Testis (tissue), 3 donors: ENCODE measurements around the gene ADAM10. TPM values are rescaled to one million over a fixed set of nuclear protein-coding genes. Genes with fewer than 3 reads are reported as not detected.

Experiments
- DNase-seq: peaks from one replicate; pipeline ENCODE4 v3.0.0-alpha.2; 2019
- H3K27ac ChIP-seq, 2 donors: fragments of 200-600 bp; sonication (generic); one replicate each; pipeline ENCODE4 v1.5.1; 2019
- H3K27me3 ChIP-seq: fragments of 200-600 bp; sonication (generic); one replicate; pipeline ENCODE4 v1.5.1; 2019
- H3K36me3 ChIP-seq: fragments of 200-600 bp; sonication (generic); one replicate; pipeline ENCODE4 v1.5.1; 2017; ENCODE audit warnings: low read depth; ENCODE audit errors: missing control alignments
- H3K4me1 ChIP-seq: fragments of 200-600 bp; sonication (generic); one replicate; pipeline ENCODE4 v1.5.1; 2019
- H3K4me3 ChIP-seq, 2 donors: fragments of 200-600 bp; sonication (generic); one replicate each; pipeline ENCODE4 v1.5.1; 2017 to 2019
- H3K9me3 ChIP-seq: fragments of 200-600 bp; sonication (generic); one replicate; pipeline ENCODE4 v1.5.1; 2017
- POLR2A ChIP-seq: fragments of 450-650 bp; IDR thresholded peaks from one replicate; pipeline ENCODE4 v1.6.1; 2017; ENCODE audit warnings: antibody characterized with exemption, mild to moderate bottlenecking, moderate library complexity
- WGBS, 2 donors: methylation state at CpG; one replicate each; pipeline ENCODE4 v1.1.5; 2018; 5-methylcytosine and 5-hydroxymethylcytosine counted together
- intact Hi-C: fragments of 100-400 bp; cut with DNase I; formaldehyde crosslinking; loops from one replicate; pipeline ENCODE4 v1.15.1; 2023; ENCODE audit warnings: low total_unique reads
- polyA plus RNA-seq: library from polyadenylated mRNA; stranded (reverse); fragments of 350-450 nt; fragmentation: Illumina TruSeq; extraction: RNeasy Lipid Tissue Mini Kit (QIAGEN cat#74804); gene quantifications from one replicate; pipeline ENCODE4 v1.2.3, GENCODE V29; 2014; ENCODE audit warnings: low read depth, low replicate concordance; ENCODE audit not compliant: insufficient read depth
- total RNA-seq, 2 donors: library from RNA; depleted of rRNA; stranded (reverse); fragments of >200 nt; gene quantifications; one replicate each; pipeline ENCODE4 v1.2.3, GENCODE V29; 2016
- TF ChIP-seq, protein P1 (sequence below), 3 experiments: fragments of 450-650 bp in 2 of 3; fragments of 200-600 bp in 1 of 3; sonication (generic) in 1 of 3; IDR thresholded peaks; one replicate each; pipeline ENCODE4 v1.5.1; 2016 to 2019; ENCODE audit warnings: antibody characterized with exemption in 3 of 3, mild to moderate bottlenecking in 2 of 3, moderate library complexity in 1 of 3

The ADAM10 gene
- total and polyA plus RNA-seq, 3 donors from 2014 or later: 46.2 to 65.5 (median 58.7) TPM

- H3K36me3 ChIP-seq: no peaks in the 10 kb centered on the region
- TF ChIP-seq, protein P1, sequence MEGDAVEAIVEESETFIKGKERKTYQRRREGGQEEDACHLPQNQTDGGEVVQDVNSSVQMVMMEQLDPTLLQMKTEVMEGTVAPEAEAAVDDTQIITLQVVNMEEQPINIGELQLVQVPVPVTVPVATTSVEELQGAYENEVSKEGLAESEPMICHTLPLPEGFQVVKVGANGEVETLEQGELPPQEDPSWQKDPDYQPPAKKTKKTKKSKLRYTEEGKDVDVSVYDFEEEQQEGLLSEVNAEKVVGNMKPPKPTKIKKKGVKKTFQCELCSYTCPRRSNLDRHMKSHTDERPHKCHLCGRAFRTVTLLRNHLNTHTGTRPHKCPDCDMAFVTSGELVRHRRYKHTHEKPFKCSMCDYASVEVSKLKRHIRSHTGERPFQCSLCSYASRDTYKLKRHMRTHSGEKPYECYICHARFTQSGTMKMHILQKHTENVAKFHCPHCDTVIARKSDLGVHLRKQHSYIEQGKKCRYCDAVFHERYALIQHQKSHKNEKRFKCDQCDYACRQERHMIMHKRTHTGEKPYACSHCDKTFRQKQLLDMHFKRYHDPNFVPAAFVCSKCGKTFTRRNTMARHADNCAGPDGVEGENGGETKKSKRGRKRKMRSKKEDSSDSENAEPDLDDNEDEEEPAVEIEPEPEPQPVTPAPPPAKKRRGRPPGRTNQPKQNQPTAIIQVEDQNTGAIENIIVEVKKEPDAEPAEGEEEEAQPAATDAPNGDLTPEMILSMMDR (IDR thresholded peaks at IDR 0.05): no peak
- no peak for TF ChIP-seq POLR2A
- no peaks in the 10 kb centered on the region for H3K27me3 ChIP-seq
- no peaks in the 10 kb centered on the region for H3K4me1 ChIP-seq
- intact Hi-C loops: no loop called here
- no peak overlapping the region for H3K27ac ChIP-seq
- no peaks in the 10 kb centered on the region for H3K9me3 ChIP-seq
- WGBS, 2 donors: 90 to 91% methylated on average over 7 of the region's 7 CpGs
- no peak overlapping the region for H3K4me3 ChIP-seq
- no peak for DNase-seq
Observed at GRCh38 chr15:58760385-58761009, 11.0 kb upstream of the ADAM10 start.

- 18 to 32% methylated on average over 3 of the region's 3 CpGs for WGBS, 2 donors
- H3K4me1 ChIP-seq: no peaks in the 10 kb centered on the region
- intact Hi-C loops: no loop called here
- no peak overlapping the region for H3K4me3 ChIP-seq
- DNase-seq: no peak
- TF ChIP-seq, protein P1 (IDR thresholded peaks at IDR 0.05): no peak
- no peak for TF ChIP-seq POLR2A
- no peaks in the 10 kb centered on the region for H3K27me3 ChIP-seq
- H3K36me3 ChIP-seq: no peaks in the 10 kb centered on the region
- no peaks in the 10 kb centered on the region for H3K9me3 ChIP-seq
- H3K27ac ChIP-seq: no peak overlapping the region
Observed at GRCh38 chr15:58758141-58758540, 8.6 kb upstream of the ADAM10 start.

DNA sequence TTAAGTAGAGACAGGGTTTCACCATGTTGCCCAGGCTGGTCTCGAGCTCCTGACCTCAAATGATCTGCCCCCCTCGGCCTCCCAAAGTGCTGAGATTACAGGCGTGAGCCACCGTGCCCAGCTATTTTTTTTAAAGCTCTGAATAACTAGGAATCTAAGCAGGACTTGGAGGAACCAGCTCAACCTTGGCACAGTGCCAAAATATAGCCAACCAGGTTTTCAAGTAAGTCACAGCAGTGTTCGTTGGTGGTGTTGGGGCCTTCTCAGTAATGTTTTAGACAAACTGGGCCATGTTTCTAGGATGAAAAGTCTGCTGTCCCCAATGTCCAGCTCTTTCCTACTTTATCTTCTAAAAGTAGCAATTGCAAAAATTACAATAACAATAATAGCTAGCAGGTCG lies 6.4 kb upstream of the ADAM10 start:
- H3K4me3 ChIP-seq: no peak overlapping the region
- H3K27ac ChIP-seq: no peak overlapping the region
- TF ChIP-seq, protein P1 (IDR thresholded peaks at IDR 0.05): no peak
- no peak for TF ChIP-seq POLR2A
- no peaks in the 10 kb centered on the region for H3K27me3 ChIP-seq
- WGBS, 2 donors: 55 to 77% methylated on average over 6 of the region's 6 CpGs
- no peak for DNase-seq
- H3K36me3 ChIP-seq: no peaks in the 10 kb centered on the region
- H3K4me1 ChIP-seq: no peaks in the 10 kb centered on the region
- intact Hi-C loops: no loop called here
- no peaks in the 10 kb centered on the region for H3K9me3 ChIP-seq

- no peak for TF ChIP-seq POLR2A
- TF ChIP-seq, protein P1 (IDR thresholded peaks at IDR 0.05): no peak
- DNase-seq: no peak
- Histone ChIP-seq H3K4me3 (no peak overlapping the region), H3K27ac (no peak overlapping the region), H3K9me3 (no peaks in the 10 kb centered on the region), H3K36me3 (no peaks in the 10 kb centered on the region), H3K4me1 (no peaks in the 10 kb centered on the region), H3K27me3 (no peaks in the 10 kb centered on the region)
- WGBS, 2 donors: 89 to 90% methylated on average over 3 of the region's 3 CpGs
- intact Hi-C loops: no loop called here
Observed at GRCh38 chr15:58755350-58755749, 5.8 kb upstream of the ADAM10 start.

GRCh38 chr15:58752716-58753115 lies 3.2 kb upstream of the ADAM10 start:
- no peaks in the 10 kb centered on the region for H3K9me3 ChIP-seq
- intact Hi-C loops: no loop called here

More at GRCh38 chr15:58752716-58753115, 3.2 kb upstream of the ADAM10 start:
- H3K4me3 ChIP-seq: no peak overlapping the region
- no peaks in the 10 kb centered on the region for H3K27me3 ChIP-seq
- no peak overlapping the region for H3K27ac ChIP-seq
- no peak for DNase-seq
- WGBS, 2 donors: 87 to 90% methylated on average over 3 of the region's 3 CpGs
- H3K36me3 ChIP-seq: no peaks in the 10 kb centered on the region
- TF ChIP-seq POLR2A: no peak
- TF ChIP-seq, protein P1 (IDR thresholded peaks at IDR 0.05): no peak
- no peaks in the 10 kb centered on the region for H3K4me1 ChIP-seq
